SH-SY5Y (cell line): ENCODE results near the gene PALM.

ENCODE experiments used
- GATA2 ChIP-seq: IDR thresholded peaks from 2 replicates; pipeline ENCODE4 v1.6.1; 2011; ENCODE audit warnings: mild to moderate bottlenecking, low read depth, low read length
- GATA3 ChIP-seq: IDR thresholded peaks from 2 replicates; pipeline ENCODE4 v1.6.1; 2011; ENCODE audit warnings: low read depth, mild to moderate bottlenecking, low read length, moderate library complexity

- TF ChIP-seq GATA2 (no peak), GATA3 (no peak)
Observed at GRCh38 chr19:780935-781334, 72.2 kb downstream of the PALM start.
